GM12878 (cell line): ENCODE results near the gene SLC6A20. TPM values are rescaled to one million over a fixed set of nuclear protein-coding genes. Genes with fewer than 3 reads are reported as not detected.

Experiments
- ATAC-seq: fragments of 200-7000 bp; cut with Tn5 transposase; 3 replicates; pipeline ENCODE4 v1.9.1; 2020; ENCODE audit warnings: mild to moderate bottlenecking, moderate library complexity
- BruUV-seq: library from RNA; stranded (reverse); fragments of 400-500 nt; replicated peaks from 2 replicates; lab custom pipeline; 2021; lab: Mats Ljungman, UMichigan
- CTCF ChIA-PET: fragments of 300-600 bp; sonication (Branson Sonifier 250); formaldehyde crosslinking; extraction: SDS; loops from one replicate; lab custom pipeline; 2021; ENCODE audit warnings: inconsistent platforms; lab: Yijun Ruan, JAX
- POLR2A ChIA-PET: fragments of 350-600 bp; formaldehyde crosslinking; extraction: SDS; loops from one replicate; lab custom pipeline; 2021; ENCODE audit warnings: inconsistent platforms; lab: Charles Lee
- RAD21 ChIA-PET: fragments of 300-600 bp; sonication (Branson Sonifier 250); formaldehyde crosslinking; loops from one replicate; lab custom pipeline; 2023; ENCODE audit warnings: antibody characterized with exemption; ENCODE audit not compliant: unreplicated experiment; lab: Charles Lee
- SMC1A ChIA-PET: fragments of 300-600 bp; sonication (Branson Sonifier 250); formaldehyde crosslinking; loops from one replicate; lab custom pipeline; 2023; ENCODE audit not compliant: unreplicated experiment, uncharacterized antibody; lab: Charles Lee
- DNase-seq: peaks from one replicate; pipeline ENCODE4 v3.0.0-alpha.2; 2011; ENCODE audit warnings: low read depth, low spot score
- FAIRE-seq: peaks from 3 replicates; lab custom pipeline; 2011; peaks lifted over from hg19 to GRCh38; lab: Jason Lieb, UNC
- H2AFZ ChIP-seq: 2 replicates; pipeline ENCODE4 v1.6.0; 2011; ENCODE audit warnings: low read depth, low read length, control low read depth; ENCODE audit not compliant: control insufficient read depth
- H3K27ac ChIP-seq: 2 replicates; pipeline ENCODE4 v1.5.1; 2011; ENCODE audit warnings: control low read depth; ENCODE audit not compliant: control insufficient read depth, insufficient read depth
- H3K27me3 ChIP-seq, 2 experiments: replicated peaks in 1 of 2; 2 replicates each; pipeline versions ENCODE4 v1.6.0 to v1.6.1; 2011; ENCODE audit warnings: low read length in 1 of 2; ENCODE audit not compliant: control insufficient read depth in 2 of 2, insufficient read depth in 2 of 2
- H3K36me3 ChIP-seq, 2 experiments: 2 replicates each; pipeline ENCODE4 v1.5.1; 2011; ENCODE audit warnings: low read length in 1 of 2; ENCODE audit not compliant: control insufficient read depth in 2 of 2, insufficient read depth in 2 of 2
- H3K4me1 ChIP-seq: 2 replicates; pipeline ENCODE4 v1.6.1; 2011; ENCODE audit warnings: mild to moderate bottlenecking, low read length, moderate library complexity, mixed read lengths; ENCODE audit not compliant: control insufficient read depth, insufficient read depth
- H3K4me2 ChIP-seq: 2 replicates; pipeline ENCODE4 v1.6.0; 2011; ENCODE audit warnings: control low read depth; ENCODE audit not compliant: control insufficient read depth, insufficient read depth
- H3K4me3 ChIP-seq: fragments of 200-600 bp; sonication (generic); 2 replicates; pipeline ENCODE4 v1.5.1; 2016
- H3K79me2 ChIP-seq: 2 replicates; pipeline ENCODE4 v1.6.0; 2011; ENCODE audit warnings: low read length; ENCODE audit not compliant: control insufficient read depth, insufficient read depth
- H3K9ac ChIP-seq: 2 replicates; pipeline ENCODE4 v1.8.0; 2011; ENCODE audit warnings: low read length, control low read depth, mixed read lengths; ENCODE audit not compliant: control insufficient read depth, insufficient read depth
- H3K9me3 ChIP-seq: replicated peaks from 3 replicates; pipeline ENCODE4 v1.5.1; 2011; ENCODE audit warnings: mild to moderate bottlenecking, low read length; ENCODE audit not compliant: control insufficient read depth, insufficient read depth
- H4K20me1 ChIP-seq: 2 replicates; pipeline ENCODE4 v1.6.0; 2011; ENCODE audit not compliant: control insufficient read depth, insufficient read depth
- BHLHE40 ChIP-seq, 2 experiments: fragments of 450-650 bp in 1 of 2; IDR thresholded peaks; 2 replicates each; pipeline ENCODE4 v1.6.1; 2011 to 2017; ENCODE audit warnings: low read depth in 2 of 2, borderline replicate concordance in 1 of 2, improper control_type of control experiment in 1 of 2, low read length in 1 of 2, mild to moderate bottlenecking in 1 of 2
- CEBPB ChIP-seq, 2 experiments: fragments of 150-350 bp in 1 of 2; IDR thresholded peaks; 2 replicates each; pipeline ENCODE4 v1.6.1; 2012 to 2014; ENCODE audit warnings: low read depth in 2 of 2, low read length in 2 of 2, borderline replicate concordance in 1 of 2, inconsistent platforms in 1 of 2
- FOXK2 ChIP-seq: fragments of 450-650 bp; IDR thresholded peaks from 2 replicates; pipeline ENCODE4 v1.6.1; 2017; ENCODE audit warnings: mild to moderate bottlenecking, moderate library complexity
- IRF5 ChIP-seq: fragments of 450-650 bp; IDR thresholded peaks from 2 replicates; pipeline ENCODE4 v1.6.1; 2017; ENCODE audit warnings: borderline replicate concordance
- JUNB ChIP-seq: IDR thresholded peaks from 2 replicates; pipeline ENCODE4 v1.6.1; 2016; ENCODE audit warnings: antibody characterized with exemption, mild to moderate bottlenecking
- MYB ChIP-seq: fragments of 150-350 bp; IDR thresholded peaks from 2 replicates; pipeline ENCODE4 v1.6.1; 2014; ENCODE audit warnings: mild to moderate bottlenecking, low read depth, low read length, borderline replicate concordance
- NFIC ChIP-seq: IDR thresholded peaks from 2 replicates; pipeline ENCODE4 v1.6.1; 2012; ENCODE audit warnings: low read depth, mild to moderate bottlenecking, inconsistent platforms, low read length, moderate library complexity
- NRF1 ChIP-seq: conservative IDR thresholded peaks from 2 replicates; pipeline ENCODE4 v1.6.1; 2011; ENCODE audit warnings: mild to moderate bottlenecking, low read depth, low read length, improper control_type of control experiment
- POLR2AphosphoS5 ChIP-seq: IDR thresholded peaks from 2 replicates; pipeline ENCODE4 v1.6.1; 2011; ENCODE audit warnings: mild to moderate bottlenecking, low read length, inconsistent platforms
- POU2F2 ChIP-seq: IDR thresholded peaks from 3 replicates; pipeline ENCODE4 v1.6.1; 2011; ENCODE audit warnings: low read depth, mild to moderate bottlenecking, low read length, borderline replicate concordance
- PRDM15 ChIP-seq: fragments of 450-650 bp; formaldehyde crosslinking; IDR thresholded peaks from 2 replicates; pipeline ENCODE4 v1.4.0; 2020; ENCODE audit warnings: mild to moderate bottlenecking, moderate library complexity
- RAD21 ChIP-seq: IDR thresholded peaks from 2 replicates; pipeline ENCODE4 v1.6.1; 2011; ENCODE audit warnings: mild to moderate bottlenecking, low read depth, low read length, moderate library complexity; ENCODE audit not compliant: insufficient read depth
- RELA ChIP-seq: fragments of 450-650 bp; IDR thresholded peaks from 2 replicates; pipeline ENCODE4 v1.8.0; 2014; ENCODE audit warnings: borderline replicate concordance; ENCODE audit not compliant: partially characterized antibody
- RELB ChIP-seq: fragments of 450-650 bp; IDR thresholded peaks from 2 replicates; pipeline ENCODE4 v1.6.1; 2017; ENCODE audit warnings: low read depth, mild to moderate bottlenecking, moderate library complexity
- RUNX3 ChIP-seq: IDR thresholded peaks from 2 replicates; pipeline ENCODE4 v1.6.1; 2012; ENCODE audit warnings: low read length, inconsistent platforms
- SMARCA5 ChIP-seq: fragments of 450-650 bp; IDR thresholded peaks from 2 replicates; pipeline ENCODE4 v1.6.1; 2017; ENCODE audit warnings: mild to moderate bottlenecking
- ZSCAN29 ChIP-seq: fragments of 450-650 bp; IDR thresholded peaks from 2 replicates; pipeline ENCODE4 v1.6.1; 2017; ENCODE audit warnings: mild to moderate bottlenecking, moderate library complexity
- WGBS: methylation state at CpG from one replicate; pipeline ENCODE4 v1.1.6; 2016; ENCODE audit warnings: low lambda C conversion rate; ENCODE audit not compliant: insufficient replicate concordance, insufficient coverage; ENCODE audit errors: missing lambda C conversion rate; 5-methylcytosine and 5-hydroxymethylcytosine counted together
- in situ Hi-C: fragments of 300-500 bp; cut with MboI; formaldehyde crosslinking; loops from 9 replicates; pipeline ENCODE4 v1.14.3; 2018; ENCODE audit warnings: mixed read lengths
- intact Hi-C: fragments of 100-400 bp; cut with micrococcal nuclease; formaldehyde crosslinking; loops from one replicate; pipeline ENCODE4 v1.14.2; 2022; ENCODE audit not compliant: unreplicated experiment
- polyA plus RNA-seq, 11 experiments: library from polyadenylated mRNA; depleted of rRNA in 4 of 11; unstranded in 6 of 11; stranded (reverse) in 5 of 11; fragments of >200 nt; fragmentation: Nextera tagmentation in 4 of 11; fragmentation: Illumina TruSeq in 1 of 11; extraction: Ambion mirVana in 4 of 11; extraction: Trizol in 1 of 11; gene quantifications; 1 replicate in 1 of 11; 2 replicates in 10 of 11; pipeline versions ENCODE4 v1.2.1 to v1.2.3, GENCODE V29; 2011 to 2016; ENCODE audit warnings: inconsistent platforms in 2 of 11, missing spikeins in 2 of 11, low read depth in 1 of 11
- total RNA-seq, 4 experiments: library from RNA; depleted of rRNA in 3 of 4; stranded (reverse); fragments of >200 nt in 3 of 4; fragmentation: Illumina TruSeq in 1 of 4; extraction: Trizol in 1 of 4; gene quantifications; 2 replicates each; pipeline versions ENCODE4 v1.2.1 to v1.2.3, GENCODE V29; 2013 to 2021

Gene SLC6A20
- total and polyA plus RNA-seq, 10 of the 15 experiments (the other 5 are each of a cell fraction or from before 2014, with no cell fraction given), result 0.31 to 4.1 (median 1.1) TPM

GRCh38 chr3:45748068-45748467, 48.3 kb downstream of the SLC6A20 start:
- POLR2A ChIA-PET, result interaction anchor here (0.9 kb wide), 1 partner anchor 43 kb away, joined by 5 read pairs; no protein-coding TSS in a partner anchor
- BruUV-seq, result no TSS peak

More at GRCh38 chr3:45748068-45748467, 48.3 kb downstream of the SLC6A20 start:
- H3K79me2 ChIP-seq, result no peaks in the 10 kb centered on the region
- intact Hi-C loops, result no loop called here
- in situ Hi-C loops, result no loop called here
- TF ChIP-seq RELA (no peak), PRDM15 (no peak), JUNB (no peak), NFIC (no peak), MYB (no peak), CEBPB (IDR thresholded peaks at IDR 0.05; ENCODE audit: borderline replicate concordance in 1 of 2, low read depth in 2 of 2, low read length in 2 of 2) (no peak), SMARCA5 (no peak), ZSCAN29 (no peak), RUNX3 (no peak), FOXK2 (no peak), RAD21 (no peak), NRF1 (no peak), POLR2AphosphoS5 (no peak), POU2F2 (no peak), BHLHE40 (IDR thresholded peaks at IDR 0.05; ENCODE audit: borderline replicate concordance in 1 of 2, low read depth in 2 of 2, low read length in 1 of 2) (no peak), IRF5 (no peak), RELB (no peak)
- TF ChIP-seq, all 136 proteins: peak for 0
- 97% methylated on average over 8 of the region's 8 CpGs for WGBS
- Histone ChIP-seq H3K27ac (no peak overlapping the region), H2AFZ (no peak overlapping the region), H3K27me3 (no peaks in the 10 kb centered on the region), H3K36me3 (peaks cover 8 to 14% of the 10 kb centered on the region in 2 experiments), H3K4me2 (no peak overlapping the region), H3K9ac (no peak overlapping the region), H3K4me1 (no peaks in the 10 kb centered on the region), H3K9me3 (no peaks in the 10 kb centered on the region; the same call in 2 of the 3 replicates), H4K20me1 (no peaks in the 10 kb centered on the region), H3K4me3 (no peak overlapping the region)
- ATAC-seq (no peak), FAIRE-seq (no peak), DNase-seq (no peak)
- ChIA-PET CTCF (interaction anchor here (0.7 to 1.6 kb wide), 3 partner anchors 12 to 181 kb away, joined by 3 to 7 read pairs (median 4); no protein-coding TSS in a partner anchor), SMC1A (interaction anchor here (1.2 kb wide), 1 partner anchor 331 kb away, joined by 3 read pairs; no protein-coding TSS in a partner anchor), RAD21 (interaction anchor here (1.1 kb wide), 1 partner anchor 328 kb away, joined by 3 read pairs; no protein-coding TSS in a partner anchor)
